GM13977 (cell line): Measurements from ENCODE around the gene NCAPD3.
"Not testable (repeated sequence)": the region's sequence is repeated elsewhere in the genome, so short reads cannot be mapped to it uniquely, and the experiment has no call there.

ENCODE experiments used
- DNase-seq: peaks from one replicate; pipeline ENCODE4 v3.0.0; 2012; ENCODE audit warnings: low spot score
- CTCF ChIP-seq: IDR thresholded peaks from 2 replicates; pipeline ENCODE4 v1.5.1; 2012; ENCODE audit warnings: mild to moderate bottlenecking, control low read depth; ENCODE audit not compliant: insufficient read depth; ENCODE audit errors: extremely low read depth, missing control alignments
- in situ Hi-C: fragments of 300-500 bp; cut with MboI; formaldehyde crosslinking; loops from one replicate; pipeline ENCODE4 v1.12.0; 2022; ENCODE audit warnings: low sequenced_read_pairs, low pct_unique_long_range_greater_than_20kb, mixed read lengths, inconsistent platforms; ENCODE audit not compliant: unreplicated experiment

Gene NCAPD3

GRCh38 chr11:134196756-134197155 lies 27.0 kb downstream of the NCAPD3 start:
- TF ChIP-seq CTCF, result no peak
- no peak for DNase-seq
- in situ Hi-C loops, result no loop called here

GRCh38 chr11:134188092-134188491 lies 35.7 kb downstream of the NCAPD3 start:
- DNase-seq, in situ Hi-C loops: not testable (repeated sequence)

GRCh38 chr11:134181707-134182106 lies 42.1 kb downstream of the NCAPD3 start:
- in situ Hi-C loops, result no loop called here
- TF ChIP-seq CTCF, result no peak
- DNase-seq, result no peak

- in situ Hi-C loops, result no loop called here
- no peak for TF ChIP-seq CTCF
- no peak for DNase-seq
Measured at GRCh38 chr11:134178032-134178674, 45.6 kb downstream of the NCAPD3 start.

GRCh38 chr11:134176284-134176683 lies 47.5 kb downstream of the NCAPD3 start:
- in situ Hi-C loops, result no loop called here
- no peak for DNase-seq
- no peak for TF ChIP-seq CTCF

- no peak for DNase-seq
- TF ChIP-seq CTCF, result no peak
- in situ Hi-C loops, result no loop called here
Measured at GRCh38 chr11:134173296-134173695, 50.5 kb downstream of the NCAPD3 start.

GRCh38 chr11:134171951-134172350 lies 51.8 kb downstream of the NCAPD3 start:
- no peak for TF ChIP-seq CTCF
- in situ Hi-C loops, result no loop called here
- no peak for DNase-seq
